ENCODE results near the gene GGA3.

- no peak for TF ChIP-seq ZFP36 (IDR thresholded peaks at IDR 0.05; ENCODE audit: borderline replicate concordance, partially characterized antibody)
- TF ChIP-seq CHD2 (IDR thresholded peaks at IDR 0.05; ENCODE audit: low read length, partially characterized antibody): no peak
- TF ChIP-seq CTCF (IDR thresholded peaks at IDR 0.05): peak; percentile 82
- no peak for TF ChIP-seq TP53 (CRISPR knock-in tag; IDR thresholded peaks at IDR 0.05)
- no peak for TF ChIP-seq RCOR1 (IDR thresholded peaks at IDR 0.05; ENCODE audit: low read depth, low read length)
These were observed 20.8 kb downstream of the GGA3 start for GRCh38 chr17:75240394-75241142.

All from A549 (cell line).